CD1c-positive myeloid dendritic cell (primary cell): ENCODE data around the gene FBXO2.
A peak's percentile ranks its signal among the peaks of the same experiment; 100 is the strongest.

ENCODE experiments used
- DNase-seq: peaks from one replicate; pipeline ENCODE4 v3.0.0-alpha.2; 2016; ENCODE audit errors: extremely low spot score

FBXO2 gene

DNA sequence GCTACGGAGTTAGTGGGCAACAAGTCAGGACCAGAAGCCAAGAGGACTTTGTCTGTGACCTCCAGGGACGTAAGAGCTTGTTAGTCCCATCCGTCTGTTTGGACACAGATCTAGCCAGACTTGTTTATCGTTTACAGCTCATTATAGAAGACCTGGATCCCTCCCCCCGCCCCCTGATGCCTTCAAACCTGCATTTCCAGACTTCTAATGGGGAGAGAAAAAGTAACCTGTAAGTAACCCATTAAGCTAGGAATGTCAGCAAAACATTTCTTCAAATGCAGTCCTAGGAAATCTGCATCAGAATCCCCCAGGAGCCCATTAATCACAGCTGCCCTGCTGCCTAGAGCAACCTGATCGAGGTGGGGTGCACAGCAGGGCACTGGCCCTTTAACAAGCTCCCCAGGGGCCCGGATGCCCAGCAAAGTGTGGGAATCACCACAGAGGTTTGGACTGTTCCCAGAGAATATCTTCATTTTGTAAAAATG lies 28.1 kb upstream of the FBXO2 start:
- no peak for DNase-seq

DNA sequence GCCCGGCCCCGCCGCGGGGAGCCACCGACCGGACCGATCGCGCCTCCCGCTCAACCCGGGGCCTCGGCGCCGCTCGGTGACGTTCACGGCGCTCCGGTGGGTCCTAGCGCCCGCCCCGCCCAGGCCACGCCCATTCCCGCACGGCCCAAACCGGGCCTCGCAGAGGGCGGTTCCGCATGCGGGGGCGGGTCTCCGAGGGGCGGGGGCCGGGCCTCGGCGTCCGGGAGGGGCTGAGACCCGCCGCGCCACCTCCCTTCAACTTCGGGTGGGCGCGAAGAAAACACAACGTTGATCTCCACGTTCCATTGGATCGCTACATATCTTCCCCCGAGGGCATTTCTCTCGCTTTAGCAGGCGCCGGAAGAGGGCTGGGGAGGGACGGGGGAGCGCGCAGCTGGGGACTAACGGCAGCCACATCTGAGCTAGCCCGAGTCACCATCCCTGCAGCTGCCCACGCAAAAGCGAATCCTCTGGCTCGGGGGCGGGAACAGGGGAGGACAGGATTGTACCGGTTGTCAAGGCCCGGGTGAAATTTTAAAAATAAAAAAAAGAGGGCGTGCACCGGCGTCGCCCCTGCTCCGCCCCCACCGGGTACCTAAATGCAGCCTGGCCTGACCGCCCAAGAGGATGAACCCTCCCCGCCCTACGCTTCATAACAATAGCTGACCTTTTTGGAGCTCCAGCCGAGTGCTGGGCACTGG lies 27.0 kb upstream of the FBXO2 start, which contains the start of gene MAD2L2:
TSS of gene MAD2L2 (minus strand) at position 78 of the 701 bp plus-strand sequence. CDS start 547 bp downstream, outside the sequence.
- peak; percentile 93 for DNase-seq

- DNase-seq = no peak
These were observed 26.2 kb upstream of the FBXO2 start for GRCh38 chr1:11680270-11681070.

GRCh38 chr1:11678442-11678841 lies 24.2 kb upstream of the FBXO2 start:
- no peak for DNase-seq

DNA sequence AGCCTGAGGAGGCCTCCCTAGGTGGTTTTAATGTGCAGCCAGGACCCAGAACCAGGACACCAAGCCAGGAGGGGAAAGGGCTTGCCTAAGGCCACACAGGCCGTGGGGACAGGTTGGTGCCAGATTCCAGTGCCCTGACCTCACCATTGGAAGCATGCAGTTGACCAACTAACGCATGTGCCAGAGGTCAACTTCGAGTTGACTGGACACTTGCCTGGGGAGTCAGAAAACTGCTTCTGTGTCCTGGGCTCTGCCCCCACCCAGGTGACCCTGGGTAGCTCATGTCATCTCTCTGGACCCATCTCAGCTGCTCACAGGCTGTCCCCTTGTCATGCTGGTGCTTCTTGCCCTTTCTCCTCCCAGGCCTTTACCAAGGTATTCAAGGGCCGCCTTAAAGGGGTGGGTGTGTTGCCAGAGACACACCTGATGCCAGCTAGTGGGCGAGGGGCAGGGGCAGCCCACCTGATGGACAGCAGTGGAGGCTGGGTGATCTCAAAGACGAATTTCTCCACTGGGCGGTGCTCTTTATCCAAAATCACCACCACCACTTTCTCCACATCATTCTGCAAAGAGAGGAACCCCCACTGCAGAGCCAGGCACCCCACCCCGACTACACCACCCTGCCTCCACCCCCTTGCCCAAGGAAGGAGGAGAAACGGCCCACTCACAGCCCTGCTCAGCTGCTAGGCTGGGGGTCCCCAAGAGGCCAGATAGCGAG lies 22.3 kb upstream of the FBXO2 start:
- no peak for DNase-seq

DNA sequence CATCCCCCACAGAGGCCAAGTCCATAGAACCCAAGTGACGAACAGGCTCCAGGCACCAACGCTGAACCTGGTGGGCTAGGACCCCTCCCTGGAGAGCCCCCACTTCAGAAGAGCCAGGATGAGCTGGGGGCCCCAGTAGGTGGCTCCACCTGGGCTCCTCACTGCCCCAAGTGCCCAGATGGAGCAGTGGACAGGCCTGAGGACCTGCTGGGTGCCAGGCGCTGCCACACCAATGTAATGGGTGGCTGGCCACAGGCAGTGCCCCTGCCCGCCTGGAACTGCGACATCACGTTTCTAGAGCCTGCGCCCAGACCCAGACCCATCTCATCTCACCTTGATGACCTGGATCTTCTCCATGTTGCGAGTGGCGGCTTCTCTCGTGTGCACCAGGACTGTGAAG lies 21.1 kb upstream of the FBXO2 start:
- DNase-seq = no peak

- DNase-seq = no peak
These were observed 20.3 kb upstream of the FBXO2 start for GRCh38 chr1:11674488-11674887.

DNA sequence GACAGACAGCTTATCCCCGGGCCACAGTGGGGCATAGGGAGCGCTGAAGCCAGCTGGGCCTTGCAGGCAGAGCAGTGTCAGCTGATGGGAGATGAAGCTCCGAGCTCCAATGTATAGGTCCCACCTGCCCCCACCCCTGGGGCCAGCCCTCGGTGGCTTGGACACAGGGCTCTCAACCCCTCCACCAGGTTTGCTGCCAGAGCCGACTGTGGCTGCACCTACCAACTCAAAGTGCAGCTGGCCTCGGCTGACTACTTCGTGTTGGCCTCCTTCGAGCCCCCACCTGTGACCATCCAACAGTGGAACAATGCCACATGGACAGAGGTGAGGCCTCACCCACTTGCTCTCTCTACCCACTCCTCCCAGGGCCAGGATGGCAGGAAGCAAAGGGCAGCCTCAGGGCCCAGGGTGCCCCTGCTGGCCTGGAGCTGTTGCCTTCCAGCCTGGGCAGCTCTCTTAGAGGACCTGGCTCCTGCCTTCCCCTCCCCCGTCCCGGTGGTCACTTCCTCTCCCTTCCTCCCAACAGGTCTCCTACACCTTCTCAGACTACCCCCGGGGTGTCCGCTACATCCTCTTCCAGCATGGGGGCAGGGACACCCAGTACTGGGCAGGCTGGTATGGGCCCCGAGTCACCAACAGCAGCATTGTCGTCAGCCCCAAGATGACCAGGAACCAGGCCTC lies 19.0 kb upstream of the FBXO2 start:
- no peak for DNase-seq

DNA sequence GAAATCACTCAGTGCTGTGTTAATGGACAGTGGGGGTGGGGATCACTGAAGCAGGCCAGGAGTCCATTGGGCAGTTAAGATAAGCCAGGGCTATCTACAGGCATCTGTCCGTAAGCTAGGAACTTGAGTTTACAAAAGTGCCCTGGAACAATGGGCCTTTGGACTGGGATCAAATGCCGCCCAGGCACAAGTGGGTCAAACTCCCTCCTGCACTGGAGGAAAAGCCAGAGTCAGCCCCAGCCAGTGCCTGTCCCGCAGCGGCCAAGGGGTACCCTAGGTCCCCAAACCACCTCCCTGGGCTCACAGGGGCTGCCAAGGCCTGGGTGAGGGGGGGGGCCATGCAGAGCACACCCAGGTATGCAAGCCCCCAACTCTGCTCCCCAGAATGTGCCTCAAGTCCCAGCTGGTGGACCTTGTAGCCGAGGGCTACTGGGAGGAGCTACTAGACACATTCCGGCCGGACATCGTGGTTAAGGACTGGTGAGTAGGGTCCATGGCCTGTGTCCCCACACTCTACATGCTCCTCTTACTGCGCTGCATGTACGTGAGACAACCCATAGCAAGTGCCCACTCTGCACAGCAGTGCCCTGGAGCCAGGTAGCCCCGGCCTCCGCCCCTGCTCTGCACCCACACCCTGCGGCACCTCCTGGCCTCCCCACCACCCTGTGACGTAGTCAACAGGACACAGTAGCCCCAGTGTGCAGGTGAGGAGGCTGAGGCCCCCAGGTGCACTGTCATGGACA lies 17.5 kb upstream of the FBXO2 start:
- DNase-seq = no peak

DNA sequence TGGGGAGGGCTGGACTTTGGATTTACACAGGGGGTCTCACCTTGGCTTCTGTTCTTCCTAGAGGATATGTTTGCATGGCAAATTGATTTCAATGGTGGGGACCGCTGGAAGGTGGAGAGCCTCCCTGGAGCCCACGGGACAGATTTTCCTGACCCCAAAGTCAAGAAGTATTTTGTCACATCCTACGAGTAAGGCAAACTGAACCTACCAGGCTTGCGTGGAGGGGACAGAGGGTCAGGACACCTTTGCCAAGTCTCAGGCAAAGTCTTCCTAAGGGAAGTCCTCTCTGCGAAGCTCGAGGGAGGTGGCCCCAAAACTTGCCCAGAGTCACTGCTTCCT lies 16.9 kb upstream of the FBXO2 start:
- DNase-seq = peak; percentile 54

- peak; percentile 89 for DNase-seq
These were observed 16.5 kb upstream of the FBXO2 start for GRCh38 chr1:11670747-11671146.

DNA sequence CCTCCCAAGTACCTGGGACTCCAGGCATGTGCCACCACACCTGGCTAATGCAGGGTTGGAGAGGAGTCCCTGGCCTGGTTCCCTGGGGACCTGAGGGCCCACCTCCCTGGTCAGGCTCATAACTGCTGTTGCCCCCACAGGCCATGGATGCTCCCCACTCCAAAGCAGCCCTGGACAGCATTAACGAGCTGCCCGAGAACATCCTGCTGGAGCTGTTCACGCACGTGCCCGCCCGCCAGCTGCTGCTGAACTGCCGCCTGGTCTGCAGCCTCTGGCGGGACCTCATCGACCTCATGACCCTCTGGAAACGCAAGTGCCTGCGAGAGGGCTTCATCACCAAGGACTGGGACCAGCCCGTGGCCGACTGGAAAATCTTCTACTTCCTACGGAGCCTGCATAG lies 14.3 kb upstream of the FBXO2 start:
- no peak for DNase-seq

- peak; percentile 55 for DNase-seq
These were observed 10.3 kb upstream of the FBXO2 start for GRCh38 chr1:11664336-11665065.

DNA sequence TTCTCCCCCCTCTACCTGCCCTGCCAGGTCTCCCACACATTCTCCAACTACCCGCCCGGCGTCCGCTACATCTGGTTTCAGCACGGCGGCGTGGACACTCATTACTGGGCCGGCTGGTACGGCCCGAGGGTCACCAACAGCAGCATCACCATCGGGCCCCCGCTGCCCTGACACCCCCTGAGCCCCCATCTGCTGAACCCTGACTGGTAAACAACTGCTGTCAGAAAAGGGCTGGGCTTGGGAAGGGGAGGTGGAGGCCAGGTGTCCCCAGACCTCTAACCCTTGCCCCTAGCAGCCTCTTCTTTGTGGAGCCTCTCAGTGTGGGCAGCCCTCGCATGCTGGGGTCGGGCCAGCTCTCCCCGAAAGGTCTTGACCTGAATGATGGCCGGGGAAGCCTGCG lies 6.9 kb upstream of the FBXO2 start:
- DNase-seq = no peak

- DNase-seq = no peak
These were observed 5.5 kb upstream of the FBXO2 start for GRCh38 chr1:11659748-11660147.

- DNase-seq = no peak
These were observed 4.3 kb upstream of the FBXO2 start for GRCh38 chr1:11658542-11658941.

DNA sequence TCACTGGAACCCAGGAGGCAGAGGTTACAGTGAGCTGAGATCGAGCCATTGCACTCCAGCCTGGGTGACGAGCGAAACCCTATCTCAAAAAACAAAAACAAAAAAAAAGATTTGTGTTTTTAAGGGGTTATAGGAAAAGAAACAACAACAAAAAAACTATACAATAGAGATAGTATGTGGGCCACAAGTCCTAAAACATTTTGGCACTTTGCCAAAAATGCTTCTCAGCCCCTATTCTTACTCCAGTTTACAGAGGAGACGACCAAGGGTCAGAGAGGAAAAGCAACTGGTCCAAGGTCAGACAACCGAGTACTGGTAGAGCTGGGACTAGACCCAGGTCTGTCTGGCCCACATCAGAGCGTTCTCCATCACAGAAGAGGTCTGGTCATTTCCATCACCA lies 3.4 kb upstream of the FBXO2 start:
- DNase-seq = no peak

GRCh38 chr1:11654939-11655808 lies 945 bp upstream of the FBXO2 start:
- DNase-seq = no peak

GRCh38 chr1:11653861-11654136 lies 430 bp downstream of the FBXO2 start:
- no peak for DNase-seq
